Measurements from ENCODE around the gene TMEM43.
"Not testable (repeated sequence)": the region's sequence is repeated elsewhere in the genome, so short reads cannot be mapped to it uniquely, and the experiment has no call there.

Gene TMEM43

GRCh38 chr3:14124615-14125192, at the start of gene TMEM43, which contains the start of gene CHCHD4:
TMEM43 (plus strand) TSS chr3:14125052; CDS start chr3:14125194, 142 bp downstream.
CHCHD4 (minus strand) TSS chr3:14124870; CDS start chr3:14124676, 194 bp downstream.
- peak; percentile 82 for DNase-seq

- DNase-seq = not testable (repeated sequence)
Observed at GRCh38 chr3:14075233-14075632, 49.6 kb upstream of the TMEM43 start.

- DNase-seq = no peak
Observed at GRCh38 chr3:14077310-14077709, 47.5 kb upstream of the TMEM43 start.

- DNase-seq = no peak
Observed at GRCh38 chr3:14082108-14082657, 42.7 kb upstream of the TMEM43 start.

- not testable (repeated sequence) for DNase-seq
Observed at GRCh38 chr3:14087461-14087860, 37.4 kb upstream of the TMEM43 start.

GRCh38 chr3:14091959-14092358, 32.9 kb upstream of the TMEM43 start:
- not testable (repeated sequence) for DNase-seq

- DNase-seq = no peak
Observed at GRCh38 chr3:14092464-14092863, 32.4 kb upstream of the TMEM43 start.

GRCh38 chr3:14093831-14094230, 31.0 kb upstream of the TMEM43 start:
- DNase-seq = no peak

- DNase-seq = no peak
Observed at GRCh38 chr3:14096742-14097141, 28.1 kb upstream of the TMEM43 start.

GRCh38 chr3:14097616-14098391, 27.0 kb upstream of the TMEM43 start:
- DNase-seq = no peak

- DNase-seq = not testable (repeated sequence)
Observed at GRCh38 chr3:14109821-14110220, 15.0 kb upstream of the TMEM43 start.

GRCh38 chr3:14110699-14111098, 14.2 kb upstream of the TMEM43 start:
- DNase-seq = no peak

GRCh38 chr3:14113965-14114635, 10.8 kb upstream of the TMEM43 start:
- no peak for DNase-seq

GRCh38 chr3:14117468-14118399, 7.1 kb upstream of the TMEM43 start:
- no peak for DNase-seq

GRCh38 chr3:14118400-14119381, 6.2 kb upstream of the TMEM43 start:
- no peak for DNase-seq

- DNase-seq = no peak
Observed at GRCh38 chr3:14119651-14120050, 5.2 kb upstream of the TMEM43 start.

- DNase-seq = no peak
Observed at GRCh38 chr3:14120111-14120920, 4.5 kb upstream of the TMEM43 start.

GRCh38 chr3:14120921-14121448, 3.9 kb upstream of the TMEM43 start:
- not testable (repeated sequence) for DNase-seq

- no peak for DNase-seq
Observed at GRCh38 chr3:14121859-14122258, 3.0 kb upstream of the TMEM43 start.

GRCh38 chr3:14122301-14122700, 2.6 kb upstream of the TMEM43 start:
- no peak for DNase-seq

All from NCI-H2171 (cell line).